T47D (cell line): Measurements from ENCODE around the gene FAM117A.

Experiments
- DNase-seq, 2 experiments: peaks; one replicate each; pipeline versions ENCODE4 v3.0.0 to v3.0.0-alpha.2; 2011 to 2012; ENCODE audit warnings: low read depth in 1 of 2, low spot score in 1 of 2
- JUND ChIP-seq: IDR thresholded peaks from 2 replicates; pipeline ENCODE4 v1.6.1; 2012; ENCODE audit warnings: low read depth
- in situ Hi-C: cut with HindIII; loops from 2 replicates; pipeline ENCODE4 v1.10.0; 2016; ENCODE audit warnings: low sequenced_read_pairs, low pct_unique_long_range_greater_than_20kb

Gene FAM117A

GRCh38 chr17:49757151-49757777 is 6.7 kb downstream of the FAM117A start:
- no peak for TF ChIP-seq JUND
- DNase-seq = no peak
- in situ Hi-C loops = no loop called here

GRCh38 chr17:49756323-49757150 is 7.4 kb downstream of the FAM117A start:
- TF ChIP-seq JUND = no peak
- in situ Hi-C loops = no loop called here
- DNase-seq = no peak

- no peak for TF ChIP-seq JUND
- in situ Hi-C loops = no loop called here
- DNase-seq = no peak
Measured at GRCh38 chr17:49755663-49756283, 8.2 kb downstream of the FAM117A start.

- in situ Hi-C loops = no loop called here
Measured at GRCh38 chr17:49753959-49754391, 10.0 kb downstream of the FAM117A start.

GRCh38 chr17:49752508-49752907 is 11.4 kb downstream of the FAM117A start:
- in situ Hi-C loops = no loop called here
- TF ChIP-seq JUND = no peak
- DNase-seq = no peak

More at GRCh38 chr17:49753959-49754391, 10.0 kb downstream of the FAM117A start:
- no peak for DNase-seq
- TF ChIP-seq JUND = no peak

- TF ChIP-seq JUND = no peak
- in situ Hi-C loops = no loop called here
- no peak for DNase-seq
Measured at GRCh38 chr17:49749730-49750129, 14.2 kb downstream of the FAM117A start.

- in situ Hi-C loops = no loop called here
- DNase-seq = no peak
- no peak for TF ChIP-seq JUND
Measured at GRCh38 chr17:49748791-49749190, 15.1 kb downstream of the FAM117A start.

GRCh38 chr17:49748223-49748622 is 15.7 kb downstream of the FAM117A start:
- no peak for TF ChIP-seq JUND
- no peak for DNase-seq
- in situ Hi-C loops = no loop called here

GRCh38 chr17:49747632-49748031 is 16.3 kb downstream of the FAM117A start:
- no peak for TF ChIP-seq JUND
- DNase-seq = no peak
- in situ Hi-C loops = no loop called here

- DNase-seq = no peak
- in situ Hi-C loops = no loop called here
- TF ChIP-seq JUND = no peak
Measured at GRCh38 chr17:49746791-49747490, 17.0 kb downstream of the FAM117A start.

GRCh38 chr17:49745175-49746139 is 18.5 kb downstream of the FAM117A start:
- DNase-seq = no peak
- in situ Hi-C loops = no loop called here
- TF ChIP-seq JUND = no peak
